Cardiac fibroblast (primary cell): ENCODE measurements around the gene NPAS3.

Source experiments
- DNase-seq, 2 donors: peaks; one replicate each; pipeline versions ENCODE4 v3.0.0 to v3.0.0-alpha.2; 2010; ENCODE audit warnings: low read depth in 2 of 2
- H3K4me3 ChIP-seq, 2 donors: replicated peaks in 1 of 2; 1 replicate in 1 of 2; 2 replicates in 1 of 2; pipeline ENCODE4 v1.5.1; 2011; ENCODE audit warnings: low read depth in 2 of 2, low read length in 2 of 2, mild to moderate bottlenecking in 2 of 2, moderate library complexity in 1 of 2
- TF ChIP-seq, protein P1 (sequence below): IDR thresholded peaks from one replicate; pipeline ENCODE4 v1.5.1; 2011; ENCODE audit warnings: low read depth, mild to moderate bottlenecking, low read length, inconsistent platforms

Gene NPAS3

DNA sequence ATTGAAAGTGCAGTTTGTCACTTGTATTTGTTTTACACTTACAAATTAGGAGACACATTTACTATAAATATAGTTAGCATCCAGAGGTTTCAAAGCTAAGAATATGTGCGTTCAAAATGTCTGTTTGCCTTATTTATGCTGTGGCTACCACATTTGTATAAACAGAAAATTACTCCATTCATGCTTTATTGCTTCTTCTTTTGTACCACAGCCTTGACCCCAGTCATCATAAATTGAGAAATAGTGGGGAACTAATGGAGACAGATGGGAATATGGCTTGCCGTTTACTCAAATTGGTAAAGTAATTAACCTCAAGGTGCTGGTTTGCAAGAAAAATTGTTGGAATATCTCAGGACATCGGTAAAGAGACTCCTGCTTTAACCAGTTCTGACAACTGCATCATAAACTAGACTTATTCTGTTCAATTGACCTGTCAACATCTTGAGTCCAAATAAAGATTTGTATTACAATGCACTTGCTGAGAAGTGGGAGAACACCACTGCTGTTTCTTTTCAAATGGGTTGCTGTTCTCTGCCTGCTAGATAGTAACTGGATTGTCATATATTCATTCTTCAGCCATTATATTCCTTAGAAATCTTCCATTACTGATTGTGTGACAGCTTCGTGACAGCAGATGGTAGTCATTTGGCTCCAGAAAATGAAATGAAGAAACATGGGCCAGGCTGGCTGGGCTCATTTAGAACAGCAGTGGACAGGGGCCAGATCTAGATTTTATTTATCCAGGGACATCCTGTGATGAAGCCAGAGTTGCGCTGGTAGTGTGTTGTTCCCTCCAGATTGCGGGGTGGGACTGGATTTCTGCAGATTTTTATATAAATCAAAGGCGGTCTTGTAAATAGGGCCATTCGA lies 657.8 kb downstream of the NPAS3 start:
- no peak overlapping the region for H3K4me3 ChIP-seq
- TF ChIP-seq, protein P1, sequence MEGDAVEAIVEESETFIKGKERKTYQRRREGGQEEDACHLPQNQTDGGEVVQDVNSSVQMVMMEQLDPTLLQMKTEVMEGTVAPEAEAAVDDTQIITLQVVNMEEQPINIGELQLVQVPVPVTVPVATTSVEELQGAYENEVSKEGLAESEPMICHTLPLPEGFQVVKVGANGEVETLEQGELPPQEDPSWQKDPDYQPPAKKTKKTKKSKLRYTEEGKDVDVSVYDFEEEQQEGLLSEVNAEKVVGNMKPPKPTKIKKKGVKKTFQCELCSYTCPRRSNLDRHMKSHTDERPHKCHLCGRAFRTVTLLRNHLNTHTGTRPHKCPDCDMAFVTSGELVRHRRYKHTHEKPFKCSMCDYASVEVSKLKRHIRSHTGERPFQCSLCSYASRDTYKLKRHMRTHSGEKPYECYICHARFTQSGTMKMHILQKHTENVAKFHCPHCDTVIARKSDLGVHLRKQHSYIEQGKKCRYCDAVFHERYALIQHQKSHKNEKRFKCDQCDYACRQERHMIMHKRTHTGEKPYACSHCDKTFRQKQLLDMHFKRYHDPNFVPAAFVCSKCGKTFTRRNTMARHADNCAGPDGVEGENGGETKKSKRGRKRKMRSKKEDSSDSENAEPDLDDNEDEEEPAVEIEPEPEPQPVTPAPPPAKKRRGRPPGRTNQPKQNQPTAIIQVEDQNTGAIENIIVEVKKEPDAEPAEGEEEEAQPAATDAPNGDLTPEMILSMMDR: no peak
- no peak for DNase-seq

DNA sequence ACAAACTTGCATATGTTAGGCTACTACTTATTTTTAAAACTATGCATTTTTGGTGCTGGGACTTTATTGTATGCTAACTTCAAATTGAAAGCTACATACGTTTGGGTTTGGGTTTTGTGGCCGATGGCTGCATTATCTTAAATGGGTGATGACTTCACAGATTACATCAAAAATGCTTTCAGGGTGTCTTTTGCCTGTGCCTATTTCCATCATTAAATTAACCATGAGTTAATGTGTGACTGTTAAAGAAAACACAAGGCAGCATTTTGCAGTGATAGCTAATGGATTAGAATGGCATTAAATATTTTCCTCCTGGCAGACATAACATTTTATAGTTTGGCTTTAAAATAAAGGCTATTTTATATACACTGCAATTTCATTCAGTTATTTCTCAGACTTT lies 659.9 kb downstream of the NPAS3 start:
- DNase-seq: no peak
- H3K4me3 ChIP-seq: no peak overlapping the region
- TF ChIP-seq, protein P1: no peak

DNA sequence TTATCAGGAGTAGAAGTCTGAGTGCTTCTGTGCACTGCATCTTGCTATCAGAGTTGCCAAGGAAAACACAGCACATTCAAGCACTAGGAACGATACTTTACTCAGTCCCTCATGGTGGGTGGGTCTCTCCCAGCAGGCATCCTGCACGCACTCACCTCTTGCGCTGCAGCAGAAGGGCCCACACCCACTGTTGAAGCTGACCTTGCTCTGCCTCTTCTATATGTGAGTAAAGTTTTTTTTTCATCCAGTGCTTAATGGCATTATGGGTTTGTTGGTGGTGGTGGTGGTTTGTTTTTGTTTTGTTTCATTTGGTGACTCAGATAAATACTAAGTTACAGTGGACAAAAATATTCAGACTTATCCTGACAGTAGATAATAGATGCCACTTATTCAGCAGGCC lies 663.7 kb downstream of the NPAS3 start:
- TF ChIP-seq, protein P1: no peak
- DNase-seq: peak in 1 of 2 donors; percentile 57
- H3K4me3 ChIP-seq: no peak overlapping the region

DNA sequence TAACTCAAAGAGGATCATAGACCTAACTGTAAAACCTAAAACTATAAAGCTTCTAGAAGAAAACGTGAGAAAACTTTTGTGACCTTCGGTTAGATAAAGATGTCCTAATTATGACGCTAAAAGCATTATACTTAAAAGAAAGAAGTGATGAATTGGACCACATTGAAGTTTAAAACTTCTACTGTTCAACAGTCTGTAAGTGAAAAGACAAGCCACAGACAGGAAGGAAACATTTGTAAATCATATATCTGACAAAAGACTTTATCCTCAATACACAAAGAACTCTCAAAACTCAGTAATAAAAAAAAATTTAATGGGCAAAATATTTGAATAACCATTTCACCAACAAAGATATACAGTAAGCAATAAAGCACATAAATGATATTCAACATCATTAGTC lies 667.9 kb downstream of the NPAS3 start:
- TF ChIP-seq, protein P1: no peak
- no peak overlapping the region for H3K4me3 ChIP-seq
- DNase-seq: no peak

DNA sequence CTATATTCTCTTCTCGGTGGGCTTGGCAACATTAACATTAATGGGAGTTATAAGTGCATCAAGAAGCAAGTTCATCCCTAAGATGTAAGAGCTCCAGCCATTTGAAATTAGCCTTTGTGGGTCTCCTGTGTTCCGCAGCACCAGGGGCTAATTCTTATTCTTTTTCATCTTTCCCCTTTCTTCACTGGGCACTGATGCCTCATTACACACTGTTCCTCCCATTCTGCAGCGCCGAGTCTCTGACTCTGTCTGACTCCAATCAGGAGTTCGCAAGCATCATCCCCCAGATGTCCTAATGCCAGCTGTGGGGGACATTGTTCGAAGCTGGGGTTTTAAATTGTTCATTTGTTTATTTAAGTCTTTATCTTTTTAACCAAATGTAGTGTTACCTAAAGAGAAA lies 670.9 kb downstream of the NPAS3 start:
- H3K4me3 ChIP-seq: no peak overlapping the region
- DNase-seq: no peak
- TF ChIP-seq, protein P1: no peak

DNA sequence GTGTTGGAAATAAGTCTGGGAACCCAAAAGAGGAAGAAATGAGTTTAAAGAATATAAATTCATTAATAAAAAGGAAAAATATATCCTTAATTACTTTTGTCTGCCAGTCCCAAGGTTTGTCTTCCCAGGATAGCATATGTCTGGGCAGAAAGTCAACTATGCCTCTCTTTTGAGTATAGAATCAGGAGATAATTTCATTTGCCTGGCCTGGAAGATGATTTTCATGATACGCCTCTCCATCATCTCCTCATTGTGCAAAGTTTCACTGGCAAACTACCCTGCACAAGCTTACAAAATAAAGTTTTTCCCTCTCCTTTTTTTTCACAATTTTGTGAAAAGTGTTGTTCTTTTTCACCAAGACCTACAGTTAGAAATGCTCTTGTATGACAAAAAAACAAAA lies 671.4 kb downstream of the NPAS3 start:
- H3K4me3 ChIP-seq: no peak overlapping the region
- no peak for DNase-seq
- TF ChIP-seq, protein P1: no peak
